Peyer's patch (tissue), 4 donors: Measurements from ENCODE around the gene PPDPF. TPM values are rescaled to one million over a fixed set of nuclear protein-coding genes. Genes with fewer than 3 reads are reported as not detected.

Source experiments
- DNase-seq, 3 donors: peaks; one replicate each; pipeline ENCODE4 v3.0.0-alpha.2; 2017 to 2019
- H3K27ac ChIP-seq, 4 donors: fragments of 200-600 bp; sonication (generic); one replicate each; pipeline ENCODE4 v1.5.1; 2016 to 2019
- H3K27me3 ChIP-seq, 2 donors: fragments of 200-600 bp; sonication (generic); one replicate each; pipeline ENCODE4 v1.5.1; 2019
- H3K36me3 ChIP-seq, 3 donors: fragments of 200-600 bp; sonication (generic); one replicate each; pipeline ENCODE4 v1.5.1; 2016 to 2019
- H3K4me1 ChIP-seq, 4 donors: fragments of 200-600 bp; sonication (generic); one replicate each; pipeline ENCODE4 v1.5.1; 2016 to 2019
- H3K4me3 ChIP-seq, 4 donors: fragments of 200-600 bp; sonication (generic); 1 replicate in 3 of 4; 2 replicates in 1 of 4; pipeline ENCODE4 v1.5.1; 2016 to 2019; ENCODE audit warnings: mild to moderate bottlenecking in 1 of 4
- H3K9me3 ChIP-seq, 4 donors: fragments of 200-600 bp; sonication (generic); one replicate each; pipeline ENCODE4 v1.5.1; 2016 to 2019; ENCODE audit warnings: mild to moderate bottlenecking in 1 of 4
- CTCF ChIP-seq, 6 experiments: fragments of 450-650 bp in 4 of 6; fragments of 200-600 bp in 2 of 6; sonication (generic) in 1 of 6; IDR thresholded peaks; one replicate each; pipeline ENCODE4 v1.5.1; 2017 to 2019; ENCODE audit warnings: antibody characterized with exemption in 6 of 6, mild to moderate bottlenecking in 3 of 6, moderate library complexity in 1 of 6
- POLR2A ChIP-seq, 2 donors: fragments of 450-650 bp; IDR thresholded peaks; one replicate each; pipeline ENCODE4 v1.5.1; 2017; ENCODE audit warnings: antibody characterized with exemption in 2 of 2, mild to moderate bottlenecking in 2 of 2, moderate library complexity in 2 of 2
- total RNA-seq, 4 donors: library from RNA; depleted of rRNA; stranded (reverse); fragments of >200 nt; gene quantifications; one replicate each; pipeline ENCODE4 v1.1.0, GENCODE V29; 2016

Gene PPDPF
- total RNA-seq = 100 to 1,000 TPM in 3 of 4 donors, 10 to 100 TPM in 1; 94.1 to 435 (median 193) TPM

- H3K4me1 ChIP-seq = peaks cover 0 to 27% (median 11%) of the 10 kb centered on the region in 4 donors
- DNase-seq = peak; percentile 84 to 92 (median 90)
These were observed at the start of gene PPDPF for GRCh38 chr20:63520504-63520933. TSS of gene PPDPF (plus strand) at chr20:63520765. CDS start at chr20:63521309, 544 bp downstream.

GRCh38 chr20:63471002-63471716, 49.4 kb upstream of the PPDPF start:
- no peaks in the 10 kb centered on the region for H3K36me3 ChIP-seq
- no peaks in the 10 kb centered on the region for H3K9me3 ChIP-seq
- H3K27me3 ChIP-seq = peaks cover 0 to 29% of the 10 kb centered on the region in 2 donors
- no peak overlapping the region for H3K27ac ChIP-seq
- no peak for DNase-seq
- no peak for TF ChIP-seq CTCF (IDR thresholded peaks at IDR 0.05)
- no peak for TF ChIP-seq POLR2A (IDR thresholded peaks at IDR 0.05)
- peaks cover 0 to 13% (median 7%) of the 10 kb centered on the region in 4 donors for H3K4me1 ChIP-seq
- no peak overlapping the region for H3K4me3 ChIP-seq

More at GRCh38 chr20:63520504-63520933, at the start of gene PPDPF:
- H3K36me3 ChIP-seq = peaks cover 0 to 16% (median 0%) of the 10 kb centered on the region in 3 donors
- no peaks in the 10 kb centered on the region for H3K27me3 ChIP-seq
- peak within 1 kb of the TSS; percentile 76 to 99 (median 98) for H3K4me3 ChIP-seq
- no peaks in the 10 kb centered on the region for H3K9me3 ChIP-seq
- peak within 1 kb of the TSS; percentile 93 to 99 (median 96) for H3K27ac ChIP-seq
- TF ChIP-seq CTCF (IDR thresholded peaks at IDR 0.05) (no peak), POLR2A (IDR thresholded peaks at IDR 0.05) (peak; percentile 91)

GRCh38 chr20:63471717-63471980, 48.9 kb upstream of the PPDPF start:
- peaks cover 0 to 13% (median 7%) of the 10 kb centered on the region in 4 donors for H3K4me1 ChIP-seq
- no peak for DNase-seq
- no peak overlapping the region for H3K4me3 ChIP-seq
- TF ChIP-seq CTCF (IDR thresholded peaks at IDR 0.05) = no peak
- no peak for TF ChIP-seq POLR2A (IDR thresholded peaks at IDR 0.05)
- H3K36me3 ChIP-seq = no peaks in the 10 kb centered on the region
- peaks cover 0 to 29% of the 10 kb centered on the region in 2 donors for H3K27me3 ChIP-seq
- H3K27ac ChIP-seq = no peak overlapping the region
- no peaks in the 10 kb centered on the region for H3K9me3 ChIP-seq

- Histone ChIP-seq H3K4me1 (peaks cover 0 to 13% (median 7%) of the 10 kb centered on the region in 4 donors), H3K4me3 (peak within 1 kb of the TSS in 2 of 4 donors; percentile 26 to 30), H3K36me3 (no peaks in the 10 kb centered on the region), H3K27ac (no peak within 1 kb of the TSS), H3K27me3 (peaks cover 0 to 29% of the 10 kb centered on the region in 2 donors), H3K9me3 (no peaks in the 10 kb centered on the region)
- TF ChIP-seq CTCF (IDR thresholded peaks at IDR 0.05) (no peak), POLR2A (IDR thresholded peaks at IDR 0.05) (no peak)
- no peak for DNase-seq
These were observed 48.4 kb upstream of the PPDPF start, which contains the start of gene KCNQ2 for GRCh38 chr20:63471981-63472831. TSS of gene KCNQ2 (minus strand) at chr20:63472655. CDS start at chr20:63472463, 192 bp downstream.

- Histone ChIP-seq H3K27ac (no peak overlapping the region), H3K27me3 (peaks cover 0 to 29% of the 10 kb centered on the region in 2 donors), H3K4me3 (no peak overlapping the region), H3K36me3 (no peaks in the 10 kb centered on the region), H3K9me3 (no peaks in the 10 kb centered on the region), H3K4me1 (peaks cover 0 to 13% (median 7%) of the 10 kb centered on the region in 4 donors)
- DNase-seq = no peak
- TF ChIP-seq POLR2A (IDR thresholded peaks at IDR 0.05) (no peak), CTCF (IDR thresholded peaks at IDR 0.05) (no peak)
These were observed 47.6 kb upstream of the PPDPF start for GRCh38 chr20:63472862-63473390.
